GM12873 (cell line): ENCODE measurements around the gene DOP1A.

Experiments
- CTCF ChIP-seq: IDR thresholded peaks from 2 replicates; pipeline ENCODE4 v1.5.1; 2012; ENCODE audit warnings: low read depth, mild to moderate bottlenecking, moderate library complexity, low read length, control low read depth; ENCODE audit not compliant: insufficient read depth; ENCODE audit errors: missing control alignments

DOP1A gene

GRCh38 chr6:83169106-83169505, 101.6 kb downstream of the DOP1A start:
- TF ChIP-seq CTCF, result no peak

GRCh38 chr6:83169511-83169910, 102.0 kb downstream of the DOP1A start:
- TF ChIP-seq CTCF, result no peak

- no peak for TF ChIP-seq CTCF
Measured at GRCh38 chr6:83176246-83176645, 108.8 kb downstream of the DOP1A start.

GRCh38 chr6:83180426-83180950, 113.0 kb downstream of the DOP1A start:
- no peak for TF ChIP-seq CTCF

GRCh38 chr6:83182114-83182513, 114.6 kb downstream of the DOP1A start:
- TF ChIP-seq CTCF, result no peak

GRCh38 chr6:83183082-83183828, 115.8 kb downstream of the DOP1A start:
- no peak for TF ChIP-seq CTCF

- TF ChIP-seq CTCF, result no peak
Measured at GRCh38 chr6:83185096-83185495, 117.6 kb downstream of the DOP1A start.
